GM12878 (cell line): ENCODE results near the gene DNASE1L1. TPM values are rescaled to one million over a fixed set of nuclear protein-coding genes. Genes with fewer than 3 reads are reported as not detected.

ENCODE experiments used
- ATF2 ChIP-seq: IDR thresholded peaks from 2 replicates; pipeline ENCODE4 v1.6.1; 2012; ENCODE audit warnings: low read length, inconsistent platforms
- CREB1 ChIP-seq: IDR thresholded peaks from 2 replicates; pipeline ENCODE4 v1.6.1; 2012; ENCODE audit warnings: low read depth, mild to moderate bottlenecking, inconsistent platforms
- E2F4 ChIP-seq: IDR thresholded peaks from 2 replicates; pipeline ENCODE4 v1.6.1; 2012; ENCODE audit warnings: low read depth, low read length, improper control_type of control experiment
- EGR1 ChIP-seq, 2 experiments: IDR thresholded peaks; 1 replicate in 1 of 2; 2 replicates in 1 of 2; pipeline ENCODE4 v1.6.1; 2011 to 2012; ENCODE audit warnings: low read depth in 2 of 2, low read length in 2 of 2, borderline replicate concordance in 1 of 2, mild to moderate bottlenecking in 1 of 2, moderate library complexity in 1 of 2
- HDAC2 ChIP-seq: fragments of 200-600 bp; sonication (generic); IDR thresholded peaks from 2 replicates; pipeline ENCODE4 v1.6.1; 2017
- IRF5 ChIP-seq: fragments of 450-650 bp; IDR thresholded peaks from 2 replicates; pipeline ENCODE4 v1.6.1; 2017; ENCODE audit warnings: borderline replicate concordance
- MEF2A ChIP-seq: IDR thresholded peaks from 2 replicates; pipeline ENCODE4 v1.6.1; 2011; ENCODE audit warnings: low read depth, mild to moderate bottlenecking, low read length, moderate library complexity; ENCODE audit not compliant: insufficient read depth
- NFXL1 ChIP-seq: fragments of 450-650 bp; IDR thresholded peaks from 2 replicates; pipeline ENCODE4 v1.6.1; 2017; ENCODE audit warnings: antibody characterized with exemption, mild to moderate bottlenecking, borderline replicate concordance
- NR2F1 ChIP-seq: fragments of 450-650 bp; conservative IDR thresholded peaks from 2 replicates; pipeline ENCODE4 v1.6.1; 2017; ENCODE audit warnings: mild to moderate bottlenecking
- PBX3 ChIP-seq: IDR thresholded peaks from 2 replicates; pipeline ENCODE4 v1.6.1; 2011; ENCODE audit warnings: mild to moderate bottlenecking, low read depth, low read length, moderate library complexity; ENCODE audit not compliant: insufficient replicate concordance
- POLR2A ChIP-seq: IDR thresholded peaks from 2 replicates; pipeline ENCODE4 v1.6.1; 2011; ENCODE audit warnings: low read depth, mild to moderate bottlenecking, low read length
- TARDBP ChIP-seq: IDR thresholded peaks from 2 replicates; pipeline ENCODE4 v1.6.1; 2016; ENCODE audit warnings: borderline replicate concordance
- ZNF274 ChIP-seq: IDR thresholded peaks from one replicate; pipeline ENCODE4 v1.8.0; 2011; ENCODE audit not compliant: insufficient read length, insufficient read depth
- polyA plus RNA-seq, 11 experiments: library from polyadenylated mRNA; depleted of rRNA in 4 of 11; unstranded in 6 of 11; stranded (reverse) in 5 of 11; fragments of >200 nt; fragmentation: Nextera tagmentation in 4 of 11; fragmentation: Illumina TruSeq in 1 of 11; extraction: Ambion mirVana in 4 of 11; extraction: Trizol in 1 of 11; gene quantifications; 1 replicate in 1 of 11; 2 replicates in 10 of 11; pipeline versions ENCODE4 v1.2.1 to v1.2.3, GENCODE V29; 2011 to 2016; ENCODE audit warnings: inconsistent platforms in 2 of 11, missing spikeins in 2 of 11, low read depth in 1 of 11
- total RNA-seq, 4 experiments: library from RNA; depleted of rRNA in 3 of 4; stranded (reverse); fragments of >200 nt in 3 of 4; fragmentation: Illumina TruSeq in 1 of 4; extraction: Trizol in 1 of 4; gene quantifications; 2 replicates each; pipeline versions ENCODE4 v1.2.1 to v1.2.3, GENCODE V29; 2013 to 2021

Gene DNASE1L1
- total and polyA plus RNA-seq, 10 of the 15 experiments (the other 5 are each of a cell fraction or from before 2014, with no cell fraction given) = 0.60 to 22.7 (median 6.8) TPM

- TF ChIP-seq NFXL1 (no peak), MEF2A (no peak), ZNF274 (no peak), E2F4 (no peak), CREB1 (peak; percentile 61; the same call in 1 of the 2 replicates), PBX3 (no peak), TARDBP (no peak), IRF5 (no peak), NR2F1 (no peak), HDAC2 (no peak), EGR1 (IDR thresholded peaks at IDR 0.05; ENCODE audit: borderline replicate concordance in 1 of 2, low read depth in 2 of 2, low read length in 2 of 2) (no peak), POLR2A (peak; percentile 75), ATF2 (no peak)
- TF ChIP-seq, all 136 proteins: peak for 18
Measured at GRCh38 chrX:154398668-154399526, 10.2 kb downstream of the DNASE1L1 start (continued).
